CD4-positive, CD25-positive, alpha-beta regulatory T cell (primary cell): ENCODE measurements around the gene FBXL4. TPM values are rescaled to one million over a fixed set of nuclear protein-coding genes. Genes with fewer than 3 reads are reported as not detected.

Experiments
- ATAC-seq, 2 donors: fragments of 150-1000 bp; cut with Tn5 transposase; one replicate each; pipeline ENCODE4 v1.10.0; 2021; ENCODE audit warnings: low read depth in 2 of 2, moderate number of reproducible peaks in 2 of 2, moderate library complexity in 1 of 2
- DNase-seq, 3 donors: peaks; one replicate each; pipeline versions ENCODE4 v3.0.0 to v3.0.0-alpha.2; 2012 to 2022; ENCODE audit warnings: mixed read lengths in 1 of 3
- H3K27ac ChIP-seq: one replicate; pipeline ENCODE4 v1.7.0; 2013; ENCODE audit warnings: mild to moderate bottlenecking, low read length; ENCODE audit not compliant: insufficient read depth, poor library complexity, severe bottlenecking
- H3K27me3 ChIP-seq: one replicate; pipeline ENCODE4 v1.7.0; 2013; ENCODE audit warnings: low read length; ENCODE audit not compliant: control insufficient read depth, insufficient read depth
- H3K36me3 ChIP-seq: one replicate; pipeline ENCODE4 v1.7.0; 2013; ENCODE audit warnings: mild to moderate bottlenecking, low read length, moderate library complexity; ENCODE audit not compliant: control insufficient read depth, insufficient read depth
- H3K4me1 ChIP-seq: 2 replicates; pipeline ENCODE4 v1.7.0; 2013; ENCODE audit warnings: mild to moderate bottlenecking, low read length; ENCODE audit not compliant: insufficient read depth, control insufficient read depth, poor library complexity, severe bottlenecking
- H3K4me3 ChIP-seq: one replicate; pipeline ENCODE4 v1.7.0; 2013; ENCODE audit warnings: low read depth, mild to moderate bottlenecking, low read length, moderate library complexity
- H3K9me3 ChIP-seq, 2 experiments: 1 replicate in 1 of 2; 2 replicates in 1 of 2; pipeline ENCODE4 v1.7.0; 2013; ENCODE audit warnings: low read length in 2 of 2, mild to moderate bottlenecking in 1 of 2, moderate library complexity in 1 of 2; ENCODE audit not compliant: control insufficient read depth in 2 of 2
- H3K27ac Mint-ChIP-seq, 3 donors: one replicate each; pipeline ENCODE4 v1.8.0; 2020 to 2022; ENCODE audit warnings: mild to moderate bottlenecking in 3 of 3, mixed read lengths in 3 of 3, moderate library complexity in 2 of 3
- H3K27me3 Mint-ChIP-seq: one replicate; pipeline ENCODE4 v1.8.0; 2022; ENCODE audit warnings: mild to moderate bottlenecking, mixed read lengths
- H3K36me3 Mint-ChIP-seq: one replicate; pipeline ENCODE4 v1.8.0; 2020; ENCODE audit warnings: mixed read lengths
- H3K4me1 Mint-ChIP-seq, 4 donors: one replicate each; pipeline ENCODE4 v1.8.0; 2020 to 2022; ENCODE audit warnings: mixed read lengths in 4 of 4, mild to moderate bottlenecking in 1 of 4
- H3K4me3 Mint-ChIP-seq, 4 donors: one replicate each; pipeline ENCODE4 v1.8.0; 2020 to 2022; ENCODE audit warnings: mild to moderate bottlenecking in 4 of 4, mixed read lengths in 4 of 4, moderate library complexity in 3 of 4
- H3K9me3 Mint-ChIP-seq, 7 donors: one replicate each; pipeline ENCODE4 v1.8.0; 2020 to 2022; ENCODE audit warnings: mixed read lengths in 7 of 7, mild to moderate bottlenecking in 3 of 7, moderate library complexity in 2 of 7
- polyA plus RNA-seq, 4 donors: library from polyadenylated mRNA; unstranded; fragments of 300-500 nt; fragmentation: Illumina TruSeq; gene quantifications; one replicate each; pipeline ENCODE4 v1.2.3, GENCODE V29; 2021
- total RNA-seq: library from RNA; stranded (reverse); gene quantifications from one replicate; pipeline ENCODE4 v1.2.3, GENCODE V29; 2022

Gene FBXL4
- total and polyA plus RNA-seq, 5 donors from 2014 or later = 8.9 to 16.8 (median 10.9) TPM

- ATAC-seq = no peak
- H3K27ac ChIP-seq = no peak overlapping the region
- no peak overlapping the region for H3K4me3 ChIP-seq
- no peaks in the 10 kb centered on the region for H3K36me3 ChIP-seq
- H3K4me1 ChIP-seq = peaks cover 41% of the 10 kb centered on the region
- H3K27ac Mint-ChIP-seq = no peak overlapping the region
- H3K9me3 ChIP-seq = no peaks in the 10 kb centered on the region
- H3K36me3 Mint-ChIP-seq = no peaks in the 10 kb centered on the region
- no peak for DNase-seq
- peaks cover 90% of the 10 kb centered on the region for H3K27me3 Mint-ChIP-seq
- peaks cover 15 to 63% (median 51%) of the 10 kb centered on the region in 4 donors for H3K4me1 Mint-ChIP-seq
- peaks cover 0 to 8% (median 0%) of the 10 kb centered on the region in 7 donors for H3K9me3 Mint-ChIP-seq
- H3K4me3 Mint-ChIP-seq = peak overlapping the region; percentile 84 to 97 (median 94)
- peaks cover 40% of the 10 kb centered on the region for H3K27me3 ChIP-seq
Measured at GRCh38 chr6:98832284-98833056, 115.3 kb downstream of the FBXL4 start.

GRCh38 chr6:98831959-98832283 lies 115.8 kb downstream of the FBXL4 start:
- H3K4me3 Mint-ChIP-seq = peak overlapping the region; percentile 71 to 78 (median 74)

GRCh38 chr6:98831057-98831958 lies 116.4 kb downstream of the FBXL4 start:
- Histone ChIP-seq H3K36me3 (no peaks in the 10 kb centered on the region), H3K9me3 (no peaks in the 10 kb centered on the region), H3K4me1 (peaks cover 41% of the 10 kb centered on the region), H3K27ac (no peak overlapping the region), H3K27me3 (peaks cover 41% of the 10 kb centered on the region), H3K4me3 (no peak overlapping the region)
- H3K36me3 Mint-ChIP-seq = no peaks in the 10 kb centered on the region
- H3K9me3 Mint-ChIP-seq = peaks cover 0 to 8% (median 1%) of the 10 kb centered on the region in 7 donors
- ATAC-seq = no peak
- DNase-seq = no peak
- peaks cover 90% of the 10 kb centered on the region for H3K27me3 Mint-ChIP-seq
- no peak overlapping the region for H3K27ac Mint-ChIP-seq
- H3K4me3 Mint-ChIP-seq = peak overlapping the region; percentile 71 to 88 (median 78)
- H3K4me1 Mint-ChIP-seq = peaks cover 14 to 62% (median 48%) of the 10 kb centered on the region in 4 donors

More at GRCh38 chr6:98831959-98832283, 115.8 kb downstream of the FBXL4 start:
- H3K4me1 ChIP-seq = peaks cover 41% of the 10 kb centered on the region
- no peak overlapping the region for H3K4me3 ChIP-seq
- H3K9me3 Mint-ChIP-seq = peaks cover 0 to 8% (median 1%) of the 10 kb centered on the region in 7 donors
- no peaks in the 10 kb centered on the region for H3K36me3 Mint-ChIP-seq
- no peaks in the 10 kb centered on the region for H3K36me3 ChIP-seq
- no peak for DNase-seq
- H3K27ac ChIP-seq = no peak overlapping the region
- H3K9me3 ChIP-seq = no peaks in the 10 kb centered on the region
- H3K27ac Mint-ChIP-seq = no peak overlapping the region
- no peak for ATAC-seq
- H3K4me1 Mint-ChIP-seq = peaks cover 15 to 64% (median 51%) of the 10 kb centered on the region in 4 donors
- peaks cover 41% of the 10 kb centered on the region for H3K27me3 ChIP-seq
- peaks cover 90% of the 10 kb centered on the region for H3K27me3 Mint-ChIP-seq

- Mint-ChIP-seq H3K27me3 (peaks cover 94% of the 10 kb centered on the region), H3K27ac (no peak overlapping the region), H3K36me3 (no peaks in the 10 kb centered on the region), H3K4me1 (peaks cover 7 to 55% (median 43%) of the 10 kb centered on the region in 4 donors), H3K4me3 (peak overlapping the region in 1 of 4 donors; percentile 52), H3K9me3 (peaks cover 0 to 6% (median 1%) of the 10 kb centered on the region in 7 donors)
- peaks cover 31% of the 10 kb centered on the region for H3K4me1 ChIP-seq
- peaks cover 48% of the 10 kb centered on the region for H3K27me3 ChIP-seq
- no peak for ATAC-seq
- H3K27ac ChIP-seq = no peak overlapping the region
- no peak for DNase-seq
- no peaks in the 10 kb centered on the region for H3K9me3 ChIP-seq
- no peaks in the 10 kb centered on the region for H3K36me3 ChIP-seq
- no peak overlapping the region for H3K4me3 ChIP-seq
Measured at GRCh38 chr6:98830146-98830545, 117.6 kb downstream of the FBXL4 start.

- peaks cover 33% of the 10 kb centered on the region for H3K4me1 ChIP-seq
- no peak for ATAC-seq
Measured at GRCh38 chr6:98828941-98829411, 118.8 kb downstream of the FBXL4 start.

GRCh38 chr6:98828211-98828788 lies 119.4 kb downstream of the FBXL4 start:
- Histone ChIP-seq H3K27ac (no peak overlapping the region), H3K27me3 (peaks cover 47% of the 10 kb centered on the region), H3K9me3 (no peaks in the 10 kb centered on the region), H3K4me1 (peaks cover 26% of the 10 kb centered on the region), H3K4me3 (no peak overlapping the region), H3K36me3 (no peaks in the 10 kb centered on the region)
- no peaks in the 10 kb centered on the region for H3K36me3 Mint-ChIP-seq
- H3K4me1 Mint-ChIP-seq = peaks cover 7 to 53% (median 41%) of the 10 kb centered on the region in 4 donors
- peak overlapping the region in 1 of 4 donors; percentile 39 for H3K4me3 Mint-ChIP-seq
- H3K27me3 Mint-ChIP-seq = peaks cover 97% of the 10 kb centered on the region
- H3K27ac Mint-ChIP-seq = no peak overlapping the region
- ATAC-seq = no peak
- no peak for DNase-seq
- peaks cover 0 to 4% (median 3%) of the 10 kb centered on the region in 7 donors for H3K9me3 Mint-ChIP-seq

More at GRCh38 chr6:98828941-98829411, 118.8 kb downstream of the FBXL4 start:
- peak overlapping the region in 2 of 4 donors; percentile 7 to 54 for H3K4me3 Mint-ChIP-seq
- Histone ChIP-seq H3K4me3 (no peak overlapping the region), H3K36me3 (no peaks in the 10 kb centered on the region), H3K27me3 (peaks cover 49% of the 10 kb centered on the region), H3K27ac (no peak overlapping the region), H3K9me3 (no peaks in the 10 kb centered on the region)
- H3K27me3 Mint-ChIP-seq = peaks cover 97% of the 10 kb centered on the region
- DNase-seq = no peak
- peaks cover 0 to 5% (median 3%) of the 10 kb centered on the region in 7 donors for H3K9me3 Mint-ChIP-seq
- no peaks in the 10 kb centered on the region for H3K36me3 Mint-ChIP-seq
- H3K4me1 Mint-ChIP-seq = peaks cover 7 to 54% (median 44%) of the 10 kb centered on the region in 4 donors
- no peak overlapping the region for H3K27ac Mint-ChIP-seq
